Skeletal muscle cell (primary cell): Measurements from ENCODE around the gene NOL8.
A peak's percentile ranks its signal among the peaks of the same experiment; 100 is the strongest.

Experiments
- DNase-seq: peaks from one replicate; pipeline ENCODE4 v3.0.0-alpha.2; 2010; ENCODE audit warnings: low read depth
- H3K4me3 ChIP-seq: 2 replicates; pipeline ENCODE4 v1.5.1; 2011; ENCODE audit warnings: low read depth, mild to moderate bottlenecking, control low read depth, low read length, moderate library complexity

Gene NOL8

GRCh38 chr9:92325269-92325990, at the start of gene NOL8, which contains the start of gene CENPP:
NOL8 (minus strand) TSS chr9:92325350; CDS start chr9:92324161, 1,189 bp downstream.
CENPP (plus strand) TSS chr9:92325953.
- peak; percentile 64 for DNase-seq
- peak within 1 kb of the TSS; percentile 70 for H3K4me3 ChIP-seq

DNA sequence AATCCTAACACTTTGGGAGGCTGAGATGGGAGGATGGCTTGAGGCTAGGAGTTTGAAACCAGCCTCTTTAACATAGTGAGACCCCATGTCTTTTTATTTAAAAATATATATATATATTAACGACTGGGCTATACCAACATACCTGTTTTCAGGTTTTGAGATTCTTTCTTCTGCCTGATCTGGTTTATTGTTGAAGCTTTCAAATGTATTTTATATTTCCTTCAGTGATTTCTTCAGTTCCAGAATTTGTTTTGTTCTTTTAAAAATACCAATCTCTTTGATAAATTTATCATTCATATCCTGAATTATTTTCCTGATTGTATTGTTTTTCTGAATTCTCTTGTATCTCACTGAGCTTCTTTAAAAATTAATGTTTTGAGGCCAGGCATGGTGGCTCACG, 48.0 kb upstream of the NOL8 start:
- no peak for DNase-seq
- H3K4me3 ChIP-seq, result no peak overlapping the region

DNA sequence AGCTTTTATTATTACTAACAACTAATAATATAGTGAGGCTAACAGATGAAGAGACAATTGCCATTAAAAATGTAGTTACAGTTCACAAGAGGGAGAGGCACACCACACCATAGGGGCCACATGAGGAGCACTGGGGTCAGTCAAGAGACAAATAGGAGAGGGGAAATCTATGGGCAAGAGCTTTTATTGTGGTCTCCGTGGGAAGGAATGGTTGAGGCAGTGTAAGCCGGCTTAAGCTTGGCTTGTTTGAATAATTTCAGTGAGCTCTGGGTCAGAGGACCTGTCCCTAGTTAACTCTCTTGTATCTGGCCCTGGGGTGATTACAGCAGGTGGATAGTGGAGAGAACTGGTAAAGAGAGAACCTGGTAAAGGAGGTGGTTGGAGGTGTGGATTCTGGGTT, 43.9 kb upstream of the NOL8 start:
- no peak for DNase-seq
- H3K4me3 ChIP-seq, result no peak overlapping the region

GRCh38 chr9:92360083-92360482, 34.9 kb upstream of the NOL8 start:
- H3K4me3 ChIP-seq, result no peak overlapping the region
- no peak for DNase-seq

GRCh38 chr9:92359394-92359995, 34.3 kb upstream of the NOL8 start:
- no peak overlapping the region for H3K4me3 ChIP-seq
- no peak for DNase-seq

DNA sequence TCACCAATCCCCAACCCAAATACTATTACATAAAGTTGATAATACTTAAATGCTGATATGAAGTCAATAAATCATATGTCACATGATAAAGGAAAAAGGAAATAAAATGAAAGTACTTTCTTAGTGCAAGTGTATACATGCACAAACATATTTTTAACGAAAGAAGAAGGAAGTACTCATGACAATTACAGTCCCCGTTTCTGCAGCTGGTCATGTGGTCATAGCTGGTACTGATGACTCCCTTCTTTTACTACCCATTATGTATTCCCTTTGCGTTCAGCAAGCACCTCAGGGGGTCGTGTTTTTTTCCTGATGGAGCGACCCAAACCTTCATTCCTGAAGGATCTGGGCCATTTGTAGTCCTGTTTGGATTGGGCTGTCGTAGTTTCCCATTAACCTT, 27.9 kb upstream of the NOL8 start:
- DNase-seq, result no peak
- H3K4me3 ChIP-seq, result no peak overlapping the region

DNA sequence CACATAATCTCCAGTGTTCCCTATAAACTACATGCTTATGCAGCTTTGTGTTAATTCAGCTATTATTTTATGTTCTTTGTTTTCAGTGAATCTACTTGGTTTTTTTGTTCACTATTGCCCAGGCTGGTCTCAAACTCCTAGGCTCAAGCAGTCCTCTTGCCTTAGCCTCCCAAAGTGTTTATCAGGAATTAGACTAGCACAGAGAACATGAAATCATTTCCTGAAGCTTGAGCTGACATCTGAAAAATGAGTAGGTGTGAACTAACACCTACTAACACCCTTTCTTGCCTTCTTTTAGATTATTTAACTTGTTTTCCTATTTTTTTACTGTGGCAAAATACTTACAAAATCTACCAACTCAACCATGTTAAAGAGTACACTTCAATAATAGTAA, 25.6 kb upstream of the NOL8 start:
- DNase-seq, result no peak
- H3K4me3 ChIP-seq, result no peak overlapping the region

DNA sequence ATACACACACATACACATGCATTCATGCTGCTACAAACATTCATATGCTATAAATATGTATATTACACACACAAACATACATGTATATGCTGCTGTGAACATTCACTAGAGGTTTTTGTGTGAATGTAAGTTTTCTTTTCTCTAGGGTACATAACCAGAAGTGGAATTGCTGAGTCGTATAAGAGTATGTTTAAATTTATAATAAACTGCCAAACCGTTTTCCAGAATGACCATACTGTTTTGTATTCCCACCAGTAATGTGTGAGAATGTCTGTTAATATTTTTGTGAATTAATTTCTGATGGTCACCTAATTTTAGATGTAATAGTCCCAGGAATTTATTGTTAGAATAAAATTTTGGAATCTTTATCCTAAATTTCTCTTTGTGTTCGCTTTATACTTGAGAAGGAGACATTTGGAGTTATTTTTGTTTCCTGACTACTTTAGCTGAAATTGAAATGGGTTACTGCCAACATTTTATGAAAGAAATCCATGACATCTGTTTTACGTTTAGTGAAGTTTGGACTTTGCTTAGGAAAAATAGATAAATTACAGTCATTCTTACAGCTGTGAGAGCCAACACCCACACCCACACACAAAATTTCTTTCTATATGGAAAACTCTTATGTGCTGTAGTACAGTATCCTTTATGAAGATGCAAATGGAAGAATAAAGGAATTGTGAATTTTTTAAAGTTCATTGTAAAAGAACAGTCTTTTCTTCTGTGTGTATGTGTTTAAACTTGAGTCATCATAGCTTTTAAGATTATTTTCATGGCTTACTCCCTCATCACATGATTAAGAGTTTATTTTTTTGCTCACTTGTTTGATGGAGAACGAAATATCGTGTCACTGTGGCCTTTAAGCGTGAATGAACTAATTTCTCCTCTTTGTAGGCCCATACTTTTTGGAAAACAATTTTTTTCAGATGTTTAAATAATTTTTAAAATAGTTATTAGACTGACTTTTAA, 24.9 kb upstream of the NOL8 start:
- peak; percentile 12 for DNase-seq
- no peak overlapping the region for H3K4me3 ChIP-seq

GRCh38 chr9:92345582-92345981, 20.4 kb upstream of the NOL8 start:
- H3K4me3 ChIP-seq, result no peak overlapping the region
- DNase-seq, result no peak

- no peak for DNase-seq
These were observed 17.8 kb upstream of the NOL8 start for GRCh38 chr9:92342825-92343488.

GRCh38 chr9:92341578-92341977, 16.4 kb upstream of the NOL8 start:
- no peak for DNase-seq
- H3K4me3 ChIP-seq, result no peak overlapping the region

More at GRCh38 chr9:92342825-92343488, 17.8 kb upstream of the NOL8 start:
- H3K4me3 ChIP-seq, result no peak overlapping the region

- DNase-seq, result no peak
- no peak overlapping the region for H3K4me3 ChIP-seq
These were observed 8.1 kb upstream of the NOL8 start for GRCh38 chr9:92333282-92333634.

DNA sequence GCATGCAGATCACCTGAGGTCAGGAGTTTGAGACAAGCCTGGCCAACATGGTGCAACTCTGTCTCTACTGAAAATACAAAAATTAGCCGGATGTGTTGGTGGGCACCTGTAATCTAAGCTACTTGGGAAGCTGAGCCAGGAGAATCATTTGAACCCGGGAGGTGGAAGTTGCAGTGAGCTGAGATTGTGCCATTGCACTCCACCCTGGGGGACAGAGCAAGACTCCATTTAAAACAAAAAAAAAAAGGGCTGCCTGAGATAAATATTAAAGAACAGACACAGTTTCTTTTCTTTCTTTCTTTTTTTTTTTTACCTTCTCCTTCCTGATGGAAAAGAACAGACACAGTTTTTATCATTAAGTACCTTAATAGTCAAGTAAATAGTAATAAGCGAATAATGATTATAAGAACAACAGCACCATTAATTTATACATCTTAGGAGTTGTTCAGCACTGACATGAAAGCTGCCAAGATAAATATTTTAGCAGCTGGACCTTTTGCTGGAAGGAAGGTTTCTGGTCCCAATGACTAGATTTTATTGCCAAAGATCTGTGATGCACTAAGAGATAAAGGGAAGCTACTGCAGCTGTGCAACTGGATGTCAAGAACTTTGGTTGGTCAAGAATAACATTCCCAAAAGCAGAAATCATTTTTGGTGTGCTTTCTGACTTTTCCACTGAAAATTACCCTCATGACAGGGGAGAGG, 7.6 kb upstream of the NOL8 start:
- no peak overlapping the region for H3K4me3 ChIP-seq
- peak; percentile 25 for DNase-seq

DNA sequence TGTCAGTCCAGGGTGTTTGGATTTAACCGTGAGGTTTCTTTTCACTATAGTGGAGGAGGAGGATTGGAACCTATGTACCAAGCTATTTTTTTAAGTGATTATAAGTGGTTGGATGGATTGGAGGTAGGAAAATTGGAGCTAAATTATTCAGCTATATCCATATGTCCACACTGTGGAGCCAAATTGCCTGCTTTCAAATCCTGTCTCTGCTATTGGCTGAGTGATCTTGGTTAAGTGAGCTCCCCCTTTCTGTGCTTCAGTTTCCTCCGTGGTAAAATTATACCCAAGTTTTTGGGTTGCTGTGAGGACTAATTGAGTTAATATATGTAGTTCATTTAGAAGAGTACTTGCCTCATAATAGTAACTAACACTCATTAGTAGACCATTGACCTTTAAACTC, 3.1 kb upstream of the NOL8 start:
- DNase-seq, result peak; percentile 41
- H3K4me3 ChIP-seq, result no peak overlapping the region

DNA sequence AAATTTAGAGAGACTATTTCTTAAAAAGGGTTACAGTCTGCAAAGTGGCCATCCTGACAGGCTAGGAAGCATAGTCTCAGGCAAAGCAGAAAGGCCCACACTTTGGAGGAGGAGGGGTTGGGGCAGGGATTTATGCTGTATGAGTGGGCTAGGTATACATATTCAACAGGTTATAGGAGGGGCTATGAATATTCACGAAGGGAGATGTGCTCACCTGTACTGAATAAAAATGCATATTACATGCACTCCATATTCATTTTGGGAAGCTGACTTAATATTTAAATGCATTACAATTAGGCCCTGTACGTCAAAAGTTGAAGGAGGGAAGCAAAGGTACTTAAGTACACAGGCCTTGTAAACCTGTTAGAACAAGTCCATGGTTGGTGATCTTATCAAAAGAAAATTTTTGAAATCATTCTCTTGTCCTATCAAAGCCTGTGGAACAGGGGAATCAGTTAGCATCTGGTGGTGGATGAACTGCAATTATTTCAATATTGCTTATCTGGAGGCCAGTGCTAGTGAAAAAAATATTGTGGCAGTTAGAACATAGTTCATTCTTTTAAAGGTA, 2.2 kb upstream of the NOL8 start:
- no peak for DNase-seq
- H3K4me3 ChIP-seq, result no peak overlapping the region

DNA sequence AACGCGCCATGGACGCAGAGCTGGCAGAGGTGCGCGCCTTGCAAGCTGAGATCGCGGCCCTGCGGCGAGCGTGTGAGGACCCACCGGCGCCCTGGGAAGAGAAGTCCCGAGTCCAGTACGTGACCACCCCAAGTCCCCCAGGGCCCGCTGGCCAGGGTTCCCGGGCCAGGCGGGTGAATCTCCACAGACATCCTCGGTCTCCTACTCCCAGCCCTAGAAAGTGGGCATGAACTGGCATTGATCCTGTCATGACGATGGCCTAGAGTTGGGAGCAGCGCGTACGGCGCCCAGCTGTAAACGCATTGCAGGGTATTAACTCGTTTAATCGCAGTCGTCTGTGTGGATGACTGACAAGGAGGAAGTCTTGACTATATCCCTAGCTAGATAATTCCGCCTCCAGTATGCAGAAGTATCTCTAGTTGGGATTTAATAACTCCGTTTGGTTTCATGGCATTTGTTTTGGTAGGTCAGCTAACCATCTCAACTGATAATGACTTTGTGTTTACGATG, 896 bp upstream of the NOL8 start:
- H3K4me3 ChIP-seq, result peak overlapping the region; percentile 70
- DNase-seq, result no peak

DNA sequence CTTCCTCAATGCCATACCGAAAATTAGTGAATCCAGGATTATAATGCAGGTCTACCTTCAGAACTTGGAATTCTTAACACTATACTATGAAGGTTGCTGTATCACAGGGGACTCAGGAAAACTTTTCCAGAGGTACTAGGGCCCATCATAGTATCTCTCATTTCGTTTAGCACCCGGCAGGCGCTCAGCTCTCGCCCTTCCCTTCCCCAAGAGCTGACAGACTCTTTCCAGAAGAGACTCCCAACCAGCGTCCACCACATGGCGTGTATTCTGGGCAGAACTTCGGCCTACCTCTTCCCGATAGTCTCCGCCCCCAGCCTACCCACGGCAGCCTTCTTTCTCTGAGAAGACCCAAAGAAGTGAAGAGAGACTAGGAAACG, 271 bp downstream of the NOL8 start:
- H3K4me3 ChIP-seq, result peak overlapping the region; percentile 70

DNA sequence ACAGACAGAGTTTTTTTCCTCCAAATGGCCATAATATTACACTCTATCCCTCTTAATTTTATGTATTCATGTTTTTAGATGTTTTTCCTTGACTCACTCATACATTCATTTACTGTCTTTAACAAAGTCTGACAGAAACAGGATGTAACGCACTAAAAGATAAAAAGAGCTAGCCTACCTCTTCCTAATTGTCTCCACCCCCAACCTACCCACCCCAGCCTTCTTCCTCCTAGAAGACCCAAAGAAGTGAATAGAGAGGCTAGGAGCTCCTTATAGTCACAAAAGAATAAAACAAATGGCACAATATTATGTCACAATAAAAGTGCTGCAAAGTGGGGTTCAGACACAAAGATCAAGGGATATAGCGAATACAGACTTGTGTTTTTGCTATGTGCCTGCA, 719 bp downstream of the NOL8 start:
- DNase-seq, result no peak
- H3K4me3 ChIP-seq, result peak overlapping the region; percentile 70

More for the DNA sequence above, 271 bp downstream of the NOL8 start:
- DNase-seq, result no peak

DNA sequence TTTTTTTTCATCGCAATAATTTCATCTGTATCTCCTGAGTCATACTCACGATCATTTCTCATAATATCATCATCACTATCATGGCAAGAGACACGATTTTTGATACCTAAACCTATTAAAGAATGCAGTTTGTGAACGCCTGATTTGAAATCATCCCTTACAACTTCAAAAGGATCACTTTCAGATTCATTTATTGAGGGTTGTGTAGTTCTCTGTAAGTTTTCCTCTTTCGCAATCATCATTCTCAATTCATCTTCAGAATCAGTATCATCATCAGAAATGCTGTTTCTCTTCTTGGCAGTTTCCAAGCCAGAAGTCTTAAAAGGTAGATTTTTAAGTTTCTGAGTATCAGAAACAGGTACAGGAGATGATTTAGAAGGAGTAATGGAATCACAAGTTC, 9.7 kb downstream of the NOL8 start:
- DNase-seq, result no peak

More for the DNA sequence above, 9.7 kb downstream of the NOL8 start:
- no peak overlapping the region for H3K4me3 ChIP-seq
